Measurements from ENCODE around the gene KIF21A. TPM values are rescaled to one million over a fixed set of nuclear protein-coding genes. Genes with fewer than 3 reads are reported as not detected.
"Not testable (repeated sequence)": the region's sequence is repeated elsewhere in the genome, so short reads cannot be mapped to it uniquely, and the experiment has no call there.

Gene KIF21A
- polyA plus RNA-seq, 1 experiment = 0.69 TPM

GRCh38 chr12:39476894-39477293 is 34.0 kb upstream of the KIF21A start:
- no peak overlapping the region for H3K4me3 ChIP-seq (ENCODE audit: low read depth, low read length)
- DNase-seq (ENCODE audit: low read depth) = no peak
- TF ChIP-seq, protein P1, sequence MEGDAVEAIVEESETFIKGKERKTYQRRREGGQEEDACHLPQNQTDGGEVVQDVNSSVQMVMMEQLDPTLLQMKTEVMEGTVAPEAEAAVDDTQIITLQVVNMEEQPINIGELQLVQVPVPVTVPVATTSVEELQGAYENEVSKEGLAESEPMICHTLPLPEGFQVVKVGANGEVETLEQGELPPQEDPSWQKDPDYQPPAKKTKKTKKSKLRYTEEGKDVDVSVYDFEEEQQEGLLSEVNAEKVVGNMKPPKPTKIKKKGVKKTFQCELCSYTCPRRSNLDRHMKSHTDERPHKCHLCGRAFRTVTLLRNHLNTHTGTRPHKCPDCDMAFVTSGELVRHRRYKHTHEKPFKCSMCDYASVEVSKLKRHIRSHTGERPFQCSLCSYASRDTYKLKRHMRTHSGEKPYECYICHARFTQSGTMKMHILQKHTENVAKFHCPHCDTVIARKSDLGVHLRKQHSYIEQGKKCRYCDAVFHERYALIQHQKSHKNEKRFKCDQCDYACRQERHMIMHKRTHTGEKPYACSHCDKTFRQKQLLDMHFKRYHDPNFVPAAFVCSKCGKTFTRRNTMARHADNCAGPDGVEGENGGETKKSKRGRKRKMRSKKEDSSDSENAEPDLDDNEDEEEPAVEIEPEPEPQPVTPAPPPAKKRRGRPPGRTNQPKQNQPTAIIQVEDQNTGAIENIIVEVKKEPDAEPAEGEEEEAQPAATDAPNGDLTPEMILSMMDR (IDR thresholded peaks at IDR 0.05; ENCODE audit: insufficient read depth, low read depth, low read length) = no peak
- ChIA-PET POLR2A (no interaction called here), CTCF (no interaction called here)
- no peaks in the 10 kb centered on the region for H3K27me3 ChIP-seq (ENCODE audit: control insufficient read depth, insufficient read depth, low read length)
- no peaks in the 10 kb centered on the region for H3K36me3 ChIP-seq (ENCODE audit: control insufficient read depth, insufficient read depth, low read length)

GRCh38 chr12:39476121-39476520 is 33.2 kb upstream of the KIF21A start:
- H3K27me3 ChIP-seq (ENCODE audit: control insufficient read depth, insufficient read depth, low read length) = no peaks in the 10 kb centered on the region
- no peaks in the 10 kb centered on the region for H3K36me3 ChIP-seq (ENCODE audit: control insufficient read depth, insufficient read depth, low read length)
- CTCF ChIA-PET = no interaction called here
- no peak for DNase-seq (ENCODE audit: low read depth)
- TF ChIP-seq, protein P1 (IDR thresholded peaks at IDR 0.05; ENCODE audit: insufficient read depth, low read depth, low read length) = no peak
- no peak overlapping the region for H3K4me3 ChIP-seq (ENCODE audit: low read depth, low read length)
- POLR2A ChIA-PET = no interaction called here

DNA sequence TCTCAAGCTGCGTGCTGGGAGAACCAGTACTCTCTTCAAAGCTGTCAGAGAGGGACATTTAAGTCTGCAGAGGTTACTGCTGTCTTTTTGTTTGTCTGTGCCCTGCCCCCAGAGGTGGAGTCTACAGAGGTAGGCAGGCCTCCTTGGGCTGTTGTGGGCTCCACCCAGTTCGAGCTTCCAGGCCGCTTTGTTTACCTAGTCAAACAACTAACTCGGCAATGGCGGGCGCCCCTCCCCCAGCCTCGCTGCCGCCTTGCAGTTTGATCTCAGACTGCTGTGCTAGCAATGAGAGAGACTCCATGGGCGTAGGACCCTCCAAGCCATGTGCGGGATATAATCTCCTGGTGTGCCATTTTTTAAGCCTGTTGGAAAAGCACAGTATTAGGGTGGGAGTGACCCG is 32.2 kb upstream of the KIF21A start:
- CTCF ChIA-PET; H3K4me3 ChIP-seq (ENCODE audit: low read depth, low read length); H3K27me3 ChIP-seq (ENCODE audit: control insufficient read depth, insufficient read depth, low read length); POLR2A ChIA-PET; DNase-seq (ENCODE audit: low read depth); H3K36me3 ChIP-seq (ENCODE audit: control insufficient read depth, insufficient read depth, low read length): not testable (repeated sequence)

DNA sequence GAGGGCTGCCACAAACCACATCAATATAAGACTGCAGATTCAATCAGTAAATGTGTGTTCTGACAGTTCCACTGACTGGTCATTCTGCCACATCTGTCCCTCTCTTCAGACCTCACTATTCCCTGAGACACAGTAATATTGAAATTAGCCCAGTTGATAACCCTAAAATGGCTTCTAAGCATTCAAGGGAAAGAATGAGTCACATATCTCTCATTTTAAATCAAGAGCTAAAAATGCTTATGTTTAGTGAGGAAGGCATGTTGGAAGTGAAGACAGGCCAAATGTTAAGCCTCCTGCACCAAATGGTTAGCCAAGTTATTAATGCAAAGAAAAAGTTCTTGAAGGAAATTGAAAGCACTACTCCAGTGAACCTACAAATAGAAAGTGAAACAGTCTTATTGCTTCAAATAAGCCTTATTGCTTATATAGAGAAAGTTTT is 24.5 kb upstream of the KIF21A start:
- Histone ChIP-seq H3K36me3 (ENCODE audit: control insufficient read depth, insufficient read depth, low read length) (no peaks in the 10 kb centered on the region), H3K4me3 (ENCODE audit: low read depth, low read length) (no peak overlapping the region), H3K27me3 (ENCODE audit: control insufficient read depth, insufficient read depth, low read length) (no peaks in the 10 kb centered on the region)
- no peak for DNase-seq (ENCODE audit: low read depth)
- TF ChIP-seq, protein P1 (IDR thresholded peaks at IDR 0.05; ENCODE audit: insufficient read depth, low read depth, low read length) = no peak
- CTCF ChIA-PET = interaction anchor here (0.8 kb wide), 1 partner anchor 10 kb away, joined by 3 read pairs; no protein-coding TSS in a partner anchor
- POLR2A ChIA-PET = no interaction called here

DNA sequence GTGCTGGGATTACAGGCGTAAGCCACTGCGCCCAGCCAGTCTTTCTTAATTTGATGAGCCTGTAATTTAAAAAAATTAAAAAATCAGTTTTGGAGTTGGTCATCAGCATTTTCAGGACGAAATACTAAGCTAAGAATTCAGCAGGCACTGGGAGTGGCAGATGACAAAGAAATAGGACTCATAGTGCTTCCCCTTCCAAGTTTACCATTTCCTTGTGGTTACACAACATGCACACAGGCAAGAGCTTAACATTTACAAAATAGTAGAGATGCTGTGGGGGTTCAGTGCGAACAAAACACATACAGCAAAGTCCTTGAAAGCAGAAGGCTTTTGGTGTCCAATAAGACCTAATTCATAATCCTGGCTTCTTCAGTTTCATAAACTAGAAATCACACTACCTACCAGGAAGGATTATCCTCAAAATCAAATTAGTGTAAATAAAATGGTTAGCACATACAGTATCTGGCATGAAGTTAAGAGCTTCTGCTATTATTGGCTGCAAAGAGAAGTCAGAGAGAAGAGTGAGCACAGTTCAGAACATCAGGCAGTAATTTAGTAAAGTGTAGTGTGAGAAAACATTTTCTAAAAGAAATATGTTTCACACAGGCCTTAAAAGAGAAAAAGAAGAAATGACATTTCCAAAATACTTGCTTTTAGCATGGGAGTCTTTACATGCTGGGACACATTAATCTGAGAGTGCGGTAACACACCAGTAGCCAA is 22.2 kb upstream of the KIF21A start:
- Histone ChIP-seq H3K27me3 (ENCODE audit: control insufficient read depth, insufficient read depth, low read length) (no peaks in the 10 kb centered on the region), H3K36me3 (ENCODE audit: control insufficient read depth, insufficient read depth, low read length) (no peaks in the 10 kb centered on the region), H3K4me3 (ENCODE audit: low read depth, low read length) (no peak overlapping the region)
- TF ChIP-seq, protein P1 (IDR thresholded peaks at IDR 0.05; ENCODE audit: insufficient read depth, low read depth, low read length) = no peak
- POLR2A ChIA-PET = no interaction called here
- CTCF ChIA-PET = interaction anchor here (1.0 kb wide), 1 partner anchor 9 kb away, joined by 3 read pairs; no protein-coding TSS in a partner anchor
- no peak for DNase-seq (ENCODE audit: low read depth)

DNA sequence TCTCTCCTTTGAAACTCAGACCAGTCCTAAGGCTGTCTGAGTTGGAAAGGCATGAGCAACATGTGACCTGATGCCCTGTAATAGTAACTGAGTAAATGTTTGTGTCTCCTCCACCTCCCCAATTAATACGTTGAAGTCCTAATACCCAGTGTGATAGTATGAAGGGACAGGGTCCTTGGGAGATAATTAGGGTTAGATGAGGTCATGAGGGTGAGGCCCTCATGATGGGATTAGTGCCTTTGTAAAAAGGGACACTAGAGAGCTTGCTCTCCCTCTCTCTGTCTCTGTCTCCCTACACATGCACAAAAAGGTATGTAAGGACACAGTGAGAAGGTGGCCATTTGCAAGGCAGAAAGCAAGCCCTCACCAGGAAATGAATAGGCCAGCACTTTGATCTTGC is 18.1 kb upstream of the KIF21A start:
- no peak for DNase-seq (ENCODE audit: low read depth)
- H3K4me3 ChIP-seq (ENCODE audit: low read depth, low read length) = no peak overlapping the region
- no peaks in the 10 kb centered on the region for H3K36me3 ChIP-seq (ENCODE audit: control insufficient read depth, insufficient read depth, low read length)
- H3K27me3 ChIP-seq (ENCODE audit: control insufficient read depth, insufficient read depth, low read length) = no peaks in the 10 kb centered on the region
- POLR2A ChIA-PET = no interaction called here
- TF ChIP-seq, protein P1 (IDR thresholded peaks at IDR 0.05; ENCODE audit: insufficient read depth, low read depth, low read length) = no peak
- CTCF ChIA-PET = no interaction called here
